Trophoblast cell (in vitro differentiated cells and primary cell): ENCODE results near the gene CCDC169.
A peak's percentile ranks its signal among the peaks of the same experiment; 100 is the strongest.

Experiments
- DNase-seq, 2 donors: peaks; one replicate each; pipeline ENCODE4 v3.0.0-alpha.2; 2016
- H2AFZ ChIP-seq: 2 replicates; pipeline ENCODE4 v1.6.1; 2013; ENCODE audit warnings: low read length, moderate library complexity, mild to moderate bottlenecking; ENCODE audit not compliant: insufficient read depth, poor library complexity
- H2AK5ac ChIP-seq: 2 replicates; pipeline ENCODE4 v1.6.1; 2013; ENCODE audit warnings: mild to moderate bottlenecking, low read length
- H2BK120ac ChIP-seq: 2 replicates; pipeline ENCODE4 v1.6.1; 2013; ENCODE audit warnings: low read length, mild to moderate bottlenecking, moderate library complexity; ENCODE audit not compliant: insufficient read depth, poor library complexity
- H2BK12ac ChIP-seq: 2 replicates; pipeline ENCODE4 v1.6.1; 2013; ENCODE audit warnings: mild to moderate bottlenecking, low read length, moderate library complexity
- H2BK5ac ChIP-seq: 2 replicates; pipeline ENCODE4 v1.6.1; 2013; ENCODE audit warnings: low read length, low read depth, moderate library complexity, mild to moderate bottlenecking; ENCODE audit not compliant: poor library complexity
- H3K14ac ChIP-seq: 2 replicates; pipeline ENCODE4 v1.6.1; 2013; ENCODE audit warnings: mild to moderate bottlenecking, low read length
- H3K18ac ChIP-seq: 2 replicates; pipeline ENCODE4 v1.6.1; 2013; ENCODE audit warnings: mild to moderate bottlenecking, low read length
- H3K23ac ChIP-seq: 2 replicates; pipeline ENCODE4 v1.6.1; 2013; ENCODE audit warnings: low read length
- H3K27ac ChIP-seq: 2 replicates; pipeline ENCODE4 v1.5.1; 2013; ENCODE audit warnings: low read depth, mild to moderate bottlenecking, inconsistent platforms, low read length, moderate library complexity
- H3K27me3 ChIP-seq: 2 replicates; pipeline ENCODE4 v1.6.1; 2013; ENCODE audit warnings: inconsistent platforms, mild to moderate bottlenecking, low read length, moderate library complexity; ENCODE audit not compliant: insufficient read depth
- H3K36me3 ChIP-seq, 2 experiments: 1 replicate in 1 of 2; 2 replicates in 1 of 2; pipeline ENCODE4 v1.6.1; 2013; ENCODE audit warnings: low read length in 2 of 2, mild to moderate bottlenecking in 2 of 2, moderate library complexity in 1 of 2; ENCODE audit not compliant: insufficient read depth in 2 of 2, control insufficient read depth in 1 of 2
- H3K4ac ChIP-seq: 2 replicates; pipeline ENCODE4 v1.6.1; 2013; ENCODE audit warnings: low read depth, mild to moderate bottlenecking, low read length, moderate library complexity
- H3K4me1 ChIP-seq, 2 experiments: 1 replicate in 1 of 2; 2 replicates in 1 of 2; pipeline ENCODE4 v1.6.1; 2013; ENCODE audit warnings: low read length in 2 of 2, mild to moderate bottlenecking in 2 of 2, moderate library complexity in 1 of 2; ENCODE audit not compliant: insufficient read depth in 2 of 2, control insufficient read depth in 1 of 2
- H3K4me2 ChIP-seq: 2 replicates; pipeline ENCODE4 v1.6.1; 2013; ENCODE audit warnings: inconsistent platforms, mild to moderate bottlenecking, low read length, moderate library complexity
- H3K4me3 ChIP-seq: 2 replicates; pipeline ENCODE4 v1.5.1; 2013; ENCODE audit warnings: mild to moderate bottlenecking, low read depth, low read length, inconsistent platforms
- H3K79me1 ChIP-seq: one replicate; pipeline ENCODE4 v1.6.1; 2013; ENCODE audit warnings: low read length
- H3K79me2 ChIP-seq: 2 replicates; pipeline ENCODE4 v1.6.1; 2013; ENCODE audit warnings: low read length, mild to moderate bottlenecking; ENCODE audit not compliant: control insufficient read depth, insufficient read depth, poor library complexity
- H3K9ac ChIP-seq: 2 replicates; pipeline ENCODE4 v1.6.1; 2013; ENCODE audit warnings: mild to moderate bottlenecking, low read length
- H3K9me3 ChIP-seq: 2 replicates; pipeline ENCODE4 v1.6.1; 2013; ENCODE audit warnings: low read depth, mild to moderate bottlenecking, control low read depth, inconsistent platforms, low read length; ENCODE audit not compliant: insufficient read depth
- H4K12ac ChIP-seq: 2 replicates; pipeline ENCODE4 v1.6.1; 2013; ENCODE audit warnings: low read depth, mild to moderate bottlenecking, low read length, moderate library complexity
- H4K8ac ChIP-seq: 2 replicates; pipeline ENCODE4 v1.6.1; 2013; ENCODE audit warnings: low read depth, mild to moderate bottlenecking, low read length, moderate library complexity
- H4K91ac ChIP-seq: one replicate; pipeline ENCODE4 v1.6.1; 2013; ENCODE audit warnings: low read depth, mild to moderate bottlenecking, low read length, moderate library complexity
- WGBS: extraction: QIAGEN DNeasy Blood & Tissue Kit; methylation state at CpG from one replicate; pipeline ENCODE4 v1.1.7; 2013; ENCODE audit warnings: missing lambda C conversion rate; ENCODE audit not compliant: insufficient read length, insufficient coverage; ENCODE audit errors: extremely low coverage; 5-methylcytosine and 5-hydroxymethylcytosine counted together

CCDC169 gene

GRCh38 chr13:36288794-36289391 is 8.7 kb downstream of the CCDC169 start:
- Histone ChIP-seq H3K79me2 (no peaks in the 10 kb centered on the region), H3K27me3 (no peaks in the 10 kb centered on the region), H3K23ac (no peak overlapping the region), H3K79me1 (peaks cover 2% of the 10 kb centered on the region), H4K8ac (no peak overlapping the region), H3K14ac (no peak overlapping the region), H3K9ac (no peak overlapping the region), H3K27ac (no peak overlapping the region), H2BK12ac (no peak overlapping the region), H4K12ac (no peak overlapping the region), H3K9me3 (no peaks in the 10 kb centered on the region), H3K4me3 (no peak overlapping the region), H3K4ac (no peak overlapping the region), H2BK120ac (no peak overlapping the region), H2BK5ac (no peak overlapping the region), H3K4me1 (peaks cover 3 to 5% of the 10 kb centered on the region in 2 experiments), H2AFZ (no peak overlapping the region), H4K91ac (no peak overlapping the region), H2AK5ac (no peak overlapping the region), H3K18ac (no peak overlapping the region), H3K36me3 (peaks cover 2 to 4% of the 10 kb centered on the region in 2 experiments), H3K4me2 (no peak overlapping the region)
- DNase-seq, result no peak

GRCh38 chr13:36286006-36286405 is 11.6 kb downstream of the CCDC169 start:
- Histone ChIP-seq H3K27me3 (no peaks in the 10 kb centered on the region), H4K8ac (no peak overlapping the region), H3K79me2 (no peaks in the 10 kb centered on the region), H2AK5ac (no peak overlapping the region), H3K4ac (no peak overlapping the region), H4K12ac (no peak overlapping the region), H3K9ac (no peak overlapping the region), H2BK5ac (no peak overlapping the region), H3K79me1 (no peaks in the 10 kb centered on the region), H3K14ac (no peak overlapping the region), H2BK12ac (no peak overlapping the region), H3K9me3 (no peaks in the 10 kb centered on the region), H2AFZ (no peak overlapping the region), H2BK120ac (no peak overlapping the region), H3K36me3 (peaks cover 1 to 2% of the 10 kb centered on the region in 2 experiments), H3K4me3 (no peak overlapping the region), H3K23ac (no peak overlapping the region), H4K91ac (no peak overlapping the region), H3K4me2 (no peak overlapping the region), H3K27ac (no peak overlapping the region), H3K18ac (no peak overlapping the region), H3K4me1 (peaks cover 0 to 5% of the 10 kb centered on the region in 2 experiments)
- DNase-seq, result peak in 1 of 2 donors; percentile 25
- no CpG with 5 or more reads among the region's 2 CpGs for WGBS

- H4K91ac ChIP-seq, result no peak overlapping the region
- no peaks in the 10 kb centered on the region for H3K27me3 ChIP-seq
- H3K18ac ChIP-seq, result no peak overlapping the region
- H3K9me3 ChIP-seq, result no peaks in the 10 kb centered on the region
- H3K36me3 ChIP-seq, result peaks cover 0 to 2% of the 10 kb centered on the region in 2 experiments
- no peak overlapping the region for H3K4me3 ChIP-seq
- H3K79me1 ChIP-seq, result no peaks in the 10 kb centered on the region
- H3K79me2 ChIP-seq, result no peaks in the 10 kb centered on the region
- no peak overlapping the region for H3K27ac ChIP-seq
- no peak overlapping the region for H2AK5ac ChIP-seq
- H4K12ac ChIP-seq, result no peak overlapping the region
- H3K4ac ChIP-seq, result no peak overlapping the region
- no peak overlapping the region for H3K4me2 ChIP-seq
- H2BK5ac ChIP-seq, result no peak overlapping the region
- H2BK12ac ChIP-seq, result no peak overlapping the region
- WGBS, result no CpG with 5 or more reads among the region's 6 CpGs
- no peak overlapping the region for H2AFZ ChIP-seq
- no peak overlapping the region for H3K14ac ChIP-seq
- H2BK120ac ChIP-seq, result no peak overlapping the region
- DNase-seq, result peak in 1 of 2 donors; percentile 79
- H4K8ac ChIP-seq, result no peak overlapping the region
- H3K4me1 ChIP-seq, result peaks cover 0 to 5% of the 10 kb centered on the region in 2 experiments
- no peak overlapping the region for H3K23ac ChIP-seq
- H3K9ac ChIP-seq, result no peak overlapping the region
Observed at GRCh38 chr13:36282821-36283432, 14.7 kb downstream of the CCDC169 start.

- WGBS, result no CpG with 5 or more reads among the region's 3 CpGs
- H3K79me2 ChIP-seq, result no peaks in the 10 kb centered on the region
Observed at GRCh38 chr13:36275190-36276002, 22.2 kb downstream of the CCDC169 start.

More at GRCh38 chr13:36275190-36276002, 22.2 kb downstream of the CCDC169 start:
- H4K8ac ChIP-seq, result no peak overlapping the region
- H3K14ac ChIP-seq, result no peak overlapping the region
- H3K9me3 ChIP-seq, result no peaks in the 10 kb centered on the region
- no peak overlapping the region for H3K4me3 ChIP-seq
- no peaks in the 10 kb centered on the region for H3K27me3 ChIP-seq
- no peaks in the 10 kb centered on the region for H3K4me1 ChIP-seq
- no peak overlapping the region for H3K9ac ChIP-seq
- H3K36me3 ChIP-seq, result no peaks in the 10 kb centered on the region
- no peak overlapping the region for H2AFZ ChIP-seq
- no peak overlapping the region for H2BK120ac ChIP-seq
- H2BK12ac ChIP-seq, result no peak overlapping the region
- no peak overlapping the region for H4K91ac ChIP-seq
- H4K12ac ChIP-seq, result no peak overlapping the region
- H2BK5ac ChIP-seq, result no peak overlapping the region
- H3K18ac ChIP-seq, result no peak overlapping the region
- no peak overlapping the region for H3K4ac ChIP-seq
- no peak overlapping the region for H3K27ac ChIP-seq
- no peak overlapping the region for H2AK5ac ChIP-seq
- no peak overlapping the region for H3K23ac ChIP-seq
- H3K79me1 ChIP-seq, result no peaks in the 10 kb centered on the region
- peak; percentile 31 to 89 for DNase-seq
- H3K4me2 ChIP-seq, result no peak overlapping the region
